CMK (cell line): ENCODE measurements around the gene SLC35A4.
"Not testable (repeated sequence)": the region's sequence is repeated elsewhere in the genome, so short reads cannot be mapped to it uniquely, and the experiment has no call there.

ENCODE experiments used
- DNase-seq: peaks from one replicate; pipeline ENCODE4 v3.0.0-alpha.2; 2010; ENCODE audit warnings: low read depth

The SLC35A4 gene

DNA sequence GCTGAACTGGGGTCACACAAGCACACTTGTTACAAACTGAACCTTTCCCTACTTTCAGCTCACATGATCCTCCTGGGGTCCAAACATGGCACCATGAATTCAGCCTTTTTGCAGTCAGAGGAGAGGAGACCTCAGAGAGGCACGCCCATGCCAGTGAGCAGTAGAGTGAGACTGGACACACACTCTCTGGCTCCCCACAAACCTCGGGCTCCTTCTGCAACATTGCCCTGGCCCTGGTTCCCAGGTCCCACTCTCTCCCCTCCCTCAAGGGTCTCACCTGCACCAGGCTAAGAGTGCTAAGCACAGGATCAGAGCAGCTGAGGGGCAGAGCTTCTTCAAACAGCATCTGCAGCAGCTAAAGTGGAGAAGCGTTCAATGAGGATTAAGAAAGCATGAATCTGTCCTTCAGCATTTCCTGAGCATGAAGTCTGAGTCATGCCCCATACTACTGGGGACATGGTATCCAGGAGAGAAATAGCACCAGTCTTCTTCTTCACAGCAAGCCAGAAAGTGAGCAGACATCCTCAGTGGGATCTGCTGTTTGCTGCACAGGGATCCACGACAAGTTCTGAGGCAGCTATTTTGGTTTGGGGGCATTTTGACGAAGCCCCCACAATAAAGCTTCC lies 27.2 kb downstream of the SLC35A4 start:
- no peak for DNase-seq

- not testable (repeated sequence) for DNase-seq
Measured at GRCh38 chr5:140593070-140593469, 28.4 kb downstream of the SLC35A4 start.

DNA sequence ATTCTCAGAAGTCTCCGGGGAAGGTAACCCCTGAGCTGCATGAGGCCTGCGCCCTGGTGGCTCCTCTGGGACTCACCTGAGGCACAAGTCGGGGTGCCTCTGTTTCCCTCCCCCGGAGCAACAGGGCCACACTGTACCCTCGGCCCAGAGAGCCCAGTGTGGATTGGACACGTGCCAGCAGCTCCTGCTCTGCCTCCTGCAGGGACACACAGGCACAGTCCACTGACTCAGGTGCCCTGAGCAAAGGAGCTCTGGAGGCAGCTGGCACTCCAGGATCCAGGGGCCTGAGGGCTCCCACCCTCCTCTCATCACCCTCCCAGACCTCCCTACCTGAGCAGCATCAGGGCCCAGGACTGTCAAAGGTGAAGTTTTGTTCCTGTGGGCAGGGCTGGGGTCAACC lies 29.5 kb downstream of the SLC35A4 start:
- DNase-seq, result no peak

DNA sequence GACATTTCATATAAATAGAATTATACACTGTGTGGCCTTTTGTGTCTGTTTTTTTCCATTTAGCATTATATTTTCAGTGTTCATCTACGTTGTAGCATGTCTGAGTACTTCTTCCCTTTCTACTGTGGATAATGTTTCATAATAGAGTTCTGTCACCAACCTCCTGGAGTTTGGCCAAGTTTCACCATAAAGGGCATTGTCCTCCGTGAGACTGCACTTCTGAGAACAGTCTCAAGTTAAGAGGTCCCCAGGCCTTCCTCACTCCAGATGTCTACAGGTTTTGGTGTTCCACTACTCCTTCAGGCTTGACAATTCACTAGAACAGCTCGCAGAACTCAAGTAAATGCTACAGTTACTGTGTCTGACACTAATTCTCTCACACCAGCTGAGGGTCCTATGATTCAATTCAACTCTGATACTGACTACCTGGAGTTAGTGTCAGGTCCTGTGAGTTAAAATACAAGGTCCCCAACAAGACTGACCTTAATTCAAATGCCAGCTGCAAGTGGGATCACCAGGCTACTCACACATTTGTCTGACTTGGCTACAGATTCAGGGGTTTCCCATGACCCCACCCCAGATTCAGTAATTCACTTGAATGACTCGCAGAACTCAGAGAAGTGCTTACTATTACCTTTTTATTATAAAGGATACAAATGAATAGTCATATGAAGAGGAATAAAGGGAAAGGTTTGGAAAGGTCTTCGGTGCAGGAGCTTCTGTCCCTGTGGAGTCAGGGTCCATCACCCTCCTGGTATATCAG lies 31.1 kb downstream of the SLC35A4 start:
- DNase-seq, result no peak

- no peak for DNase-seq
Measured at GRCh38 chr5:140596321-140596741, 31.7 kb downstream of the SLC35A4 start.

- no peak for DNase-seq
Measured at GRCh38 chr5:140598836-140599235, 34.2 kb downstream of the SLC35A4 start.

DNA sequence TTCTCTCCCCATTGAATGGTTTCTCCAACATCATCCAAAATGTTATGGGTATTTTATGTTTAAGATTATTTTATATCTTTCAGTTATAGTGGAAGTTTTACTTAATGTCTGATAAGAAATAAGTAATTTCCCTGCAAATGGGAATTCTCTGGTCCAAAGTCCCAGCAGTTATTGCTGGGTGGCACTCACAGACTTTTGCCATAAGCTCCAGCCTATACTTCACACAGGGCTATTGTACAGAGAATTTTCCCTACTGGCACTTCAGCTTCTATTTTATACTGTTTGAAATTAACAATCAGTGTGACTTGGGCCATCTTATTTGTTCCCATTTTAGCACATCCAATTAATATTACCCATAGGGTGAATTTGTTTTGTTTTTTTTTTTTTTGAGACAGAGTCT lies 35.5 kb downstream of the SLC35A4 start:
- no peak for DNase-seq

GRCh38 chr5:140602147-140602546 lies 37.5 kb downstream of the SLC35A4 start:
- DNase-seq, result no peak

GRCh38 chr5:140603446-140603698 lies 38.7 kb downstream of the SLC35A4 start:
- DNase-seq, result not testable (repeated sequence)

DNA sequence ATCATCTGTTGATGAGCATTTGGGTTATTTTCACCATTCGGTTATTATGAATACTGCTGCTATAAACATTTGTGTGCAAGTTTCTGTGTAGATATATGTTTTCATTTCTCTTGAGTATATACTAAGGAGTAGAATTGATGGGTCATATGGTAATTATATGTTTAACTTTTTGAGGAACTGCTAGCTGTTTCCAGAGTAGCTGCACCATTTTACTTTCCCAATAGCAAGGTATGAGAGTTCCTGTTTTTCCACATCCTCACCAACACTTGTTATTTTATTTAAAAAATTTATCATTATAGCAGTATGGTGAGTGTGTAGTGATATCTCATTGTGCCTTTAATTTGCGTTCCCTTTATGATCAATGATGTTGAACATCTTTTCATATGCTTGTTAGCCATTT lies 39.1 kb downstream of the SLC35A4 start:
- no peak for DNase-seq

DNA sequence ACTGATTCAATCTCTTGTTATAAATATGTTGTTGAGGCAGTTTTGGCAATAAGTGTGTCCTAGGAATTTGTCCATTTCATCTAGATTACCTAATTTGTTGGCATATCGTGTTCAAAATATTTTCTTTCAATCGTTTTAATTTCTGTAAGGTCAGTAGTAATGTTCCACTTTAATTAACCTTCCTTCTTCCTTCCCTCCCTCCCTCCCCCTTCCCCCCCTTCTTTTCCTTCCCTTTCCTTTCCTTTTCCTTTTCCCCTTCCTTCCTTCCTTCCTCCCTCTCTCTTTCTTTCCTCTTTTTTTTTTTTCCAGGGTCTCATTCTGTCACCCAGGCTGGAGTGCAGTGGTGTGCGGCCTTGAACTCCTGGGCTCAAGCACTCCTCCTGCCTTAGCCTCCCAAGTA lies 41.3 kb downstream of the SLC35A4 start:
- DNase-seq, result no peak

DNA sequence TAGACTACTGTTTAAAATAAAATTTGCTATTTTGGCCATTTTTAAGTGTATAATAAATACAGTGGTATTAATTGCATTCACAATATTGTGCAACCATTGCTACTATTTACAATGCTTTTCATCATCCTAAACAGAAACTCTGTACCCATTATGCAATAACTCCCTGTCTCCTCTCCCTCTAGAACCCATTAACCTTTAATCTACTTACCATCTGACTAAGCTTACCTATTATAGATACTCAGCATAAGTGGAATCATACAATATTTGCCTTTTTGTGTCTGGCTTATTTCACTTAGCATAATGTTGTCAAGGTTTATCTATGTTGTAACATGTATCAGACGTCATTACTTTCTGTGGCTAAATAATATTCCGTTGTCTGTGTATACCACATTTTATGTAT lies 42.4 kb downstream of the SLC35A4 start:
- no peak for DNase-seq

DNA sequence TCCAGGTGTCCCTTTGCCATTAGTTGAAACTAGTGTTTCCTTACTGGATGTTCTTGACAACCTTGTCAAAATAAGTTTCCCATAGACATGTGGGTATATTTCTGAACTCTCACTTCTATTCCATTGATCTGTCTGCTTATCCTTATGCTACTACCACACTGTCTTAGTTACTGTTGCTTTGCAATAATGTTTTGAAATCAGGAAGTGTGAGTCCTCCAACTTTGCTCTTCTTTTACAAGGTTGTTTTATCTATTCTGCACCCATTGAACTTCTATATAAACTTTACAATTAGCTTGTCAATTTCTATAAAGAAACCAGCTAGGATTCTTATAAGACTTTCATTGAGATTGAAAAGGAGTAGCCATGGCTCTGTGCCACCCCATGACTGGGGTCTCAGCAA lies 44.1 kb downstream of the SLC35A4 start:
- DNase-seq, result no peak

GRCh38 chr5:140609126-140609525 lies 44.5 kb downstream of the SLC35A4 start:
- no peak for DNase-seq

DNA sequence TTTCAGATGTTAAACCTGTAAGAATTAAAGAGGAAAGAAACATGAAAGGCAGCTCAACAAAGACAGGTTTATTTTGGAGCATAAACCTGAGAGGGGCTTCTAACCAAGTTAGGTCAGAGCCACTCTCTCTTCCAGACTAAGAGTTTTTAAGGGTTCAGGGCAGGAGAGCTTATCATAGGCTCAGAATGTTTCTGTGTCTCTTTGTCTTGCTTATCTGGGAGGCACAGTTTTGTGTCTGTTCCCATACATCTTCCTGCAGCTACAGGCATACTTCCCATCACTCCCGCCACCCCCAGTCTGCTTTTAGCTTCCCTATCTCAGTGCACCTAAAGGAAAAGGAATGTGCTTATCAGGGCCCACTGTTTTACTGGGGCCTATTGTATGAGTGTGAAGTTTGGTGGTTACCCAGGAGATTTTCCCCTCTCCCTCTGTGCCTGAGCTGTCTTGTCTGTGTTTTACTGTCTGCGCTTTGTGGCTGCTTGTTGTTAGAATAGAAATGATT lies 46.4 kb downstream of the SLC35A4 start:
- peak; percentile 93 for DNase-seq
